Activated CD4-positive, alpha-beta T cell treated with anti-CD3 and anti-CD28 coated beads for 48 hours (primary cell): Measurements from ENCODE around the gene NTM.

Experiments used
- DNase-seq: peaks from one replicate; pipeline ENCODE4 v3.0.0-alpha.2; 2020

Gene NTM

DNA sequence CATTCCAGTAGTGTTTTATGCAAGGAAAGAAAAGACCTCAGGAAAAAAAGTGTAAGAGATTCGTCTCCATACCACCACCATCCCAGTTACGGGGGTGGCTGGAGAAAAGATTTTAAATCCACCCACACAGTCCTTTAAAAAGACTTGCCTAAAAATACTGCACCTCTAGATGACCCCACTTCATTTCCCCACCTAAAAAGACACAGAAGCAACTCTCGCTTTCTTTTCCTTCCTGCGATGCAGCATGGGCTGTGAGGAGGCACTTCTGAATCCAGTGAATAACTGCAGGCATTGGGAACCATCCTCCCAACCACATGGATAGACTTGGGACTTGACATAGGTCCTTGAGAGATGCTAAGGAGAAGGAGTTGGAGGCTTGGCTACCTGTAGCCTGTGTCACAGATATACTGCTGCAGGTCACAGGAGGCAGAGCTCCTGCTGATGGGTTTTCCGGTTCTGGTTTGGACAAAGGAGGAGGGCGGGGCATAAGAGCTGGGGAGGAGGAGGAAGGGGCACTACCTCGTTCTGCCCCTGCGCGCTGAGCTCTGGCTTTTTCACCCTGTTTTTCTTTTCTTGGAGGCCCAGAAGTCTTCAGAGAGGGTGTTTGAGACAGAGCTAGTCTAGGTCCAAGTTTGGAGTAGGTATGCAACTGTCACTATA is 285.9 kb downstream of the NTM start:
- no peak for DNase-seq

DNA sequence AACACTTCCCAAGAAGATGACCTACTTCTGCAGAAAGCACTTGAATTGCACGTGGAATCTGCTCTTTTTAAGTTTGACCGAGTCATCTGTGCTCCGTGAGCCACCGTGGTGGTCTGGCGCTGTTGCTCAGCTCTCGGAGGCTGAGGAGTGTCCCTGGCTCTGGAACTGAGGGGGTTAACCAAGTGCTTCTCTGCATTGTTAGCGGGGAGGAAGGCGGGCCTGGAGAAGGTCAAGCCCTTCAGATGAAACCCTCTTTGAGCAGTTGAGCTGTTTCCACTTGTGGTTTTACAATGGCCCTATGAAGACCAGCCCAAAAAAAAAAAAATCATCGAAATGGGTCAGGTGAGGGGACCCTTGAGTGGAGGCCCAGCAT is 286.4 kb downstream of the NTM start:
- no peak for DNase-seq

DNA sequence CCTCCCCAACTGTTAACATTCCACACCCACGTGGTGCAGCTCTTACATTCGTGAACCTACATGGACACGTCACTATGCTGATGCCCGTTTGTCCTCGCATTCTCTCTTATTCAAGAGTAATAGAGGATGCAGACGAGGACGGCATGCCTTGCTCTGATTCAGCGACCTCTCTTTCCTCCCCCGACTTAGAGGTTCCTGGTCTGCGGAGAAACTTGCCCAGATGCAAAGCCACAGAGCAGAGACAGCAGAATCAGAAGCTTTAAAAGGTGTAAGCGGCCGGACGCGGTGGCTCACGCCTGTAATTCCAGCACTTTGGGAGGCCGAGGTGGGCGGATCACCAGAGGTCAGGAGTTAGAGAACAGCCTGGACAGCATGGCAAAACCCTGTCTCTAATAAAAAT is 288.0 kb downstream of the NTM start:
- no peak for DNase-seq

DNA sequence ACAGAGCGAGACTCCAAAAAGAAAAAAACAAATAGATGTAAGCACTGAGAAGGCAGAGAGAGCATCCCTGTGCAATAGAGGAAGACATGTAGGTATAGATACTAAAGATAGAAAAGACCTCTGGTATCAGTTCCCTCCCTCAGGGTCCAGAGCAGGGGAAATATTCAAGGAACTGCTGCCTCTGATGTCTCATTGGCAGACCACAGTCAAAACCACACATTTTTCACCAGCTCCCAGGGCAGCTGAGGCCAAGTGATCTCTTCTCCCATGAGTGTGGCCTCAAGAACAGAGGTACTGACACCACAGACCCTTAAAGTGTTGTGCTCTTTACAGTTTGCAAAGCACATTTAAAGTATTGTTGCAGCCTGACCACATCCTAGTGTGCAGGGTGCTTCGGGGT is 288.5 kb downstream of the NTM start:
- DNase-seq: no peak

DNA sequence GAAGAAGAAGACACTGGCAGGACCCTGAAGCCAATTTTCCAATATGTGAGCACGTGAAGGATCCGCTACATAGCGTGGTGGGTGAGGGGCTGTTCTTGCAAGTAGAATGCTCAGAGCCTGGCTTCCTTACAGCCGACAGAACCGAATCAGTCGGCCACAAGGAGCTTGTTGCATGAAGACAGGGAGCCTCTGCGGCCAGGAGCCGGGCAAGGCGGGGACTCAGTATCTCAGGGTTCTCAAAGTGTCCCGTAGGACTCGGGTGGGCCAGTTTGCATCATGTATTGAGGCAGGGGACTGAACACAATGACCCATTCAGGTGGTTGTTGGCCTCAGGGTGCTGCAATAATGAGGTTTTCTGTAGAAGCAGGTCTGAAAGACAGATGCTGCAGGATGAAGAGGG is 289.5 kb downstream of the NTM start:
- no peak for DNase-seq

DNA sequence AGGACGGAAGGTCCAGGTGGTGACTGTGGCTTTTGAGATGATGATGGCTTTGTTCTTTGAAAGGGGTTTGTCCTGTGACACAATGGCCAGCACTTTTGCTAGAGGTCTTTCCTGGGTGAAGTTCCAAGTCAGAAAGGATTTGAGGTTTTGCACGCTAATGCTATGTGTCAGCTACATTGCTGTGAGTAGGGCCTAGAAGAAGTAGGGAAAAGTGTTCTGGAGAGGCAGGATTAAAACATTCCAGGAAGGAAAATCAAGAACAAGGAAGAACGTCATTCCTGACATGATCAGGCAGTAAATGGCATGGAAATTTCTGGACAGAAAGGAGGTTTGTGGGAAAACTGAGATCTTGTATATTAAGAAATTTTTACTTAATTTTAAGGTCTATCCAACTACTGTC is 290.7 kb downstream of the NTM start:
- no peak for DNase-seq

DNA sequence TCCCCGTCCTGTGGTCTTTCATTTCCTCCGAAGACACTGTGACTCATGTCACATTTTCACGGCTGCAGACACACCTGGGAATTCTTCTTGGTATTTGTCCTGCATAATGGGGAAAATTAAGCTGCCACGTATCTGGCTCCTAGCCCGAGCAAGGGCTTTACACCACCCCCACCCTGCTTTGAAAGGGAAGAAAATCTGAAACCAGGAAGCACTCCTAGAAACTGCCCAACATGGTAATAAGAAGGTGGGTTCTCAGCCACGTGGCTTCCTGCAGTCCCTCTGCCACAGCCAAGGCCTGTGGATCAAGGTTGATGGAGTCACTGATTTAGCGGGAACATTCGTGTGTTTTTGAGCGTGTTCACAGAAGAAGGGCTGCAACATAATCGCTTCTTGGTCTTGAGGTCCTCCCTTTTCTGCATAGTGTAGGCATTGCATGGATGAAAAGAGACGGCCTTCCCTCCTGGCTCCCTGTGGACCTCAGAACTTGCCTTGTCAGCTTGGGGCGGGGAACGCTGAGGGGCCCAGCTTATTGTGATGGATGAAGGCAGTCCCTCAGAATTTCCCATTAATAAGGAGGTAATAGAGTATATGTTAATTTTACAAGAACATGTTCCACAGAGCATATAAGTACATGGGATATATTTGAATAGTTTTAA is 292.0 kb downstream of the NTM start:
- no peak for DNase-seq

DNA sequence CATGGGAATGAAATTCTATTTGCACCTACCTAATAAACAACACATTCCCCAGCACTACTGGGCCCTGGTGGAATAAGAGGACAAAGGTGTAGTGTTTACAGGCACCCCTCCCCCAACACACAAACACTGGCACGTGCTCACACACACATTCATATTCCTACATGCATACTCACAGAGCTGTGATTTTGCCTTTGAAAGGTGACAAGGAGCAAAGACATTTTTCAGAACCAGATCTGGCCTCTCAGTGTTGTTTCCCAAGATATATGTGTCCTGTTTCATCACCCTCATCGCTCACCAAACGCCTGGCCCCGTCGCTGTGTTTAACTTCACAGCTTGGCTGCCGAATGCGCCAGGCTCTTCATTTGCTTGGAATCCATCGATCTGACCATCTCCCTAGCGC is 292.6 kb downstream of the NTM start:
- DNase-seq: no peak

DNA sequence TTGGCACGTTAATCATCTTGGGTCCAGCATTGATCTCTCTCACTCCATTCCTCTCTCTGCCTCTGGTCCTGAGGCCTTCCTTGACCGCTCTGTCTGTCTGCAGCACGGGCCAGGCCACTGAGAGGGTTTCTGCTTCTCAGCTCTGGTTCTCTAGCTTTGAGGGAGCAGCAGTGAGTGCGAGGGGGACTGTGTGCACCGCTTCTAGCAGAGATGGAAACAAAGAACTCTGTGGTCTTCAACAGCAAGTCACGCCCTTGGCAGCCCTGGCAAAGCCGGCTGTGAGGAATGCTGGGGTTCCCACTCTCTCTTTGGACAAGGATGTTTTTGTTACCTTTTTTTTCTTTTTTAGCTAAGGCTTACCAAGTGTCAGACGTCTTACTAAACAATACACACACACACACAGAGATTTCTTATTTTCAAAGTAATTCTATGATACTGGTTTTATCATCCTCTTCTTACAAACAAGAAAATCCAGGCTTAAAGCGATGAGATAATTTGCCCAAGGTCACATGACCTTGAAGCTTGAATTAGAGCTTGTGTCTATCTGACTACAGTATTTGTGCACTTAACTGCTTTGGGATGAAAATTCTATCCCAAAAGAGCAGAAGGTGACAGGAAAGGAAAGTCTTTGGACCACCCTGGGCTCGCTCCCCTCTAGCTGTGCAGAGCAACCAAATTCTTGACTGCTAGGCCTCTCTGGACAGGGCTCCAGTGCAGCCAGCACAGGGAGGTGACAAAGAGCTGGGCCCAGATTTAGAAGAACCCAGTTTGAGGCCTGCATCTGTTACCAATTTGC is 293.2 kb downstream of the NTM start:
- no peak for DNase-seq

DNA sequence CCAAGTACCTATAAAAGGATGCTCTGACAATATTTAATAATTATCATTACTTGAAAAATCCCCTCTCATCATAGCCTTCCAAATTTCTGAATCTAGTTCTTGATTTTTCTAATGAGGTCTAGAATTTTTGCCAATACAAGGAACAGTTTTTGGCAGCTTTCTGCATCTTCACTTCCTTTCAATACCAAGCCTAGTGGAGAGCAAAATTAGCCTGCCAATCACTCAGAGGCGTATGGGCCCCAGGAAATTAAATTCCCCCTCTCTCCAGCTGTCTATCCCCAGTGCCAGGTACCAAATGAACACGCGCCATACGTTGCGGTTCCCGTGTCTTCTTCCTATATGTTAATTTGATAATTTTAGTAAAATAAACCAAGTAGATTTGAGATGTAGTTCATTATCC is 293.9 kb downstream of the NTM start:
- DNase-seq: no peak

DNA sequence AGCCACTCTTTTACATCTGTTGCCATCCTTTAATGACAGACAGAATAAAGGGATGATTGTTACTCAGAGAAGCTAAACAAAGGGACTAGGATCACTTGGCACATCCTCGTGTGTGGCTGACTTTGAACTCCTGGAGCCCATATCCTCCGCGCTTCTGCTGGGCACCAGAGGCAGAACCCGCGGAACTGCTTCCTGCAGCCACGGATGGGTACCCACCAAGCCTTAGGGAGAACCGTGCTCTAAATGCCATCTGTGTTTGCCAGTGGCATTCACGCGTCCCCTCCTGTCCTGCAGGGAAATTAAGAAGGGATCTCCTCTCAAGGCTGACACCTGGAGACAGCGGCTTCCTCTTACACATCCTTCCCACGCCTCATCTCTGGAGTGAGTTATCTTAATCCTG is 294.4 kb downstream of the NTM start:
- no peak for DNase-seq

DNA sequence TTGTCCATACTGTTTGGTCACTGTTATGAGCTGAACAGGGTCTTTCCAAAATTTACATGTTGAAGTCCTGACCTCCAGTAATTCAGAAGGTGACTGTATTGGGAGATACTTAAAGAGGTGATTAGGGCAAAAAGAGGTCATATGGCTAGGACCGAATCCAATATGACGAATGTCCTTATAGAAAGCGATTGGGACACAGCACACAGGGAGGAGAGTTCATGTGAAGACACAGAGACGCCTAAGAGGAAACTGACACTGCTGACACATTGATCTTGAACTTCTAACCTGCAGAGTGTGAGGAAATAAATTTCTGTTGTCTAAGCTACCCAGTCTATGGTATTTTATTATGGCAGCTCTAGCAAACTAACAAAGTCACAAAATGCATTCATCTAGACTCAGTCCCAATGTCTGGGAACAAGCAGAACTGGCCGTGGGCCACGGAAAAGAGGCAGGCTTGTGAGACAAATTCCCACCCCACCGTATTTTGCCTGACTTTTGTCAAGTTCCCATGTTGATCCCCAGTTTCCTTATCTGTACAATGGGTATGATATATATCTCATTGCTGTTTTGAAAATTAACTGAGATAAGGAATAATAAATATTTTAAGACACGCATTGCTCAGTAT is 295.0 kb downstream of the NTM start:
- no peak for DNase-seq

DNA sequence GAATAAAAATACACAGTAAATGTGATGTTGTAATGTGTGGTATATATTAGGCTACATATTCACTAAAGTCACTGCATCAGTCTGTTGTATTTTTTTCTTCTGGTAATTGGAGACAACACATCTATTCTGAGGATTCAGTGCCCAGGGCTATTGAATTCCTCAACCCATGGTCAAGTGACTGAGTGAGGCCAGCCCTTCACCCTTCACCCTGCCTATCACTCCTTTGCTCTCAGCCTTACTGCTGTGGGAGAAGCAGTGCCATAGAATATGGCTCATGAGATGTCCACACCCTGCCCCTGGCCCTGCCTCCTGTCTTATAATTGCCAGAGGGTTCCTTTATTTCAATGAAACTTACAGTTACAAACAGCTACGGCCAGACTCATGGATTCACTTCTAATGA is 295.6 kb downstream of the NTM start:
- DNase-seq: no peak

DNA sequence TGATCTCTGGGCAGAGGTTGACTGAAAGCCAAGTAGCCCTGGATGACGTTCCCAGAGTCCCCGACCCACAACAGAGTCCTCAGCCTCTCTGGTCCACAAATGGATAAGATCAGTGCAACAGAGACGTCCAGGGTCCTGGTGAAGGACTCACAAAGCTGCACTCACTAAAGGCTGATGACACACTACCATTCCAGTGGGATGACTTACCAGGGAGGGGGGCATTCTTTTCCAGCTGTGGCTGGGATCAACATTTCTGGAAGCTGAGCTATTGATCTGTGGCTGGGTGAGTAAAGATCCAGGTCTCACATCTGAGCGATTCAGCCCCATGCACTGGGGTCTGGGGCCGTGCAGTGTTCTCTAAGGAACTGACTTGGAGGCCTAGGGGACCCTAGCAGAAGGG is 296.2 kb downstream of the NTM start:
- DNase-seq: no peak

DNA sequence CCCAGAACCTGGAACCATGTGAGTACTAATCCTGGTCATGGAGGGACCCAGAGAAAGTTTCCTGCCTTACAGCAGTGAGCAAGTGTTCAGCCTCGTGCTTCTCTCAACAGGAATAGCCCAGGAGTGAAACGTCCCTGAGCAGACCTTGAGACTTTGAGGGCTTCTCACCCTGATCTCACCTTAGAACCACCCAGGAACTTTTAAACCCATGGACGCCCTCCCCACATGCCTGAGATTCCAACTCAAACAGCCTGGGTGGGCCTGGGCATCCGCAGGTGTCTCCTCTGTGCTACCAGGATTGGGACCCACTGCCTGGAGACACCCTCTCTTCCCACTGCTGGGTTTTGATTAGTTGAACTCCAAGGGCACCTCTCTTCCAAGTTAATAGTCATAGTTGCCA is 297.2 kb downstream of the NTM start:
- no peak for DNase-seq

DNA sequence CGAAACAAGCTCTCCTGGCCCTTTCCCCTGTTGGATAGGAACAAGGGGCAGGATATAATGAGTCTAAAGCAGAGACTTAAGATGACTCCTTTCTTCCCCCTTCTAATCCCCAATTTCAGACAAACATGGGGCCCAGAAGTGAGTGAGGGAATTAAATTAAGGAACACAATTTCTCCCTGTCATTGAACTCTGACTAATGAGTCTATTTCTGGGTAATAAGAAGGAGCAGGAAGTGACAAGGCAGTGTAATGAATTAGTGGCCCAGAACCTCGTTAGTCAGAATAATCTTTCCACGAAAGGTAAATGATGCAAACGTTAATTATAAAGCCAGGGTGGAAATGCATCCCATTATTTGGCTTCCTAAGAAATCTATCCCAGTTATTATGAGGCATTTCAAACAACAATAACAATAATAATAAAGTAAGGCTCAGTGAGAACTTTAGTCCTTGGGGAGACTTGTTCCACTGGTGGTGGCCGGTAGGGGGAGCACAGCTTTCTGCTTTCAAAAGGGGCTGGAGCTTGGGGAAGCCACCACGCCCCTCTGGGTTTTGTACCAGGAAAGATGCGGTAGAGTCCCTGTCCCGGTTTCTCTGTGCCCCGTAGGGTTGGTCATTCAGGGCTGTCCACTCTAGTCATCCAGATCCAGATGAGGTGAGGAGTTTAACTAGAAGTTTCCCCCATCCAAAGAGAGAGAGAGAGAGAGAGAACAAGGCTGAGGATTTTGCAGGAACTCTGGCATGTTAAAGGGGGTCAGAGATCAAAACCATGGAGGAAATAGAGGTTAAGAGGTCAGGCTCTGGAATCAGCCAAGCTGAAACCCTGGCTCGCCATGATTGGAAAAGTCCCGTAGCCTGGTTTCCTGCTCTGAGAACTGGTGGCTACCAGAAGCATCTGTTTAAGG is 298.3 kb downstream of the NTM start:
- DNase-seq: peak; percentile 72

DNA sequence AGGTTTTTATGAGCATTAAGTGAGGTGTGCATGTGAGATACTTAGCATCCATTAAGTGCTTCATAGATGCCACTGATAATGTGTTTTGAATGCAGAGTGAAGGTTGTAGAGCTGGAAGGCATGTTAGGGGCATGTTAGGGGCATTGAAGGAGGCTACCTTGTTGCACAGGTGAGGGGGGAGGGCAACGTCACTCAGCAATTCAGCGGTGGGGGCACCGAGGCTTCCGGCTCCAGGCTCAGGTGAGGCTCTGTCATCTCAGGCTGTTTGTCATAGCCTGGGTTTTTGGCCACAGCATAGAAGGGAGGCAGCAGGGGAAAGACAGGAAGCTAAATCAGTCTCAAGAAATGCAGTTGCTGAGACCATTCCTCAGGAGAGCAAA is 299.0 kb downstream of the NTM start:
- no peak for DNase-seq

DNA sequence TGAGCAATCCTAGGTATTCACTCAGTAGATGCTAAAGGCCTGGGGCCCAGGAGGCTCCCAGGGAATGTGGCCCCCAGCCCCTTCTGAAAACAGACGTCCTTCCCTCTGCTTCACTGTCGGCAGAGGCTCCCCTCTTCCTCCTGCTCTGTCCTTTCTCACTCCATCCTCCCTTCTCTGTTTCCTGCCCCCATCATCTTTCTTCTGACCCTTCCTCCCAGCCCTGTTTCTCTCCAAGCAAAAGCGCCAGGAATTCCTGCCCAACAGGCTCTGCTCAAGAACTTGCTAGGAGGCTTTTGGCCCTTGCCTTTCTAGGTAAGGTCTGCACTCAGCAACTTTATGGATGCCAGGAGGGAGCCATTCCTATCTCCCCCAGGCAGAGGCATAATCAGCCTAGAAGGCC is 300.5 kb downstream of the NTM start:
- DNase-seq: no peak

DNA sequence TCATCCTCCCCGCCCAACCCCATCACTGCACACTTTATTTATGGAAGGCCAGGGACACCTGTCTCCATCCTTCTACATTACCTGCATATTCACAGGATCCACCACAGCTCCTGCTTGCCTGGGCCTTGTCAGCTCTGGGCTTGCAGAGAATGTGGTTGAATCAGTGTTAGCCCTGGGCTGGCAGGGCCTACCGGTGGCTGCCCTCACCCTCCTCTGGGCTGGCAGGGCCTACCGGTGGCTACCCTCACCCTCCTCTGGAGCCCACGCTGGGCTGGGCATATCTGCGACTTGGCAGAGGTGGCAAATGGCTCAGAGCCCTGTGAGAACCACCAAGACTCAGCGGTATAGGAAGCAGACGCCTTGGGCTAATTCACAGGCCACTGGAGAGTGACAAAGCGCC is 300.9 kb downstream of the NTM start:
- no peak for DNase-seq

DNA sequence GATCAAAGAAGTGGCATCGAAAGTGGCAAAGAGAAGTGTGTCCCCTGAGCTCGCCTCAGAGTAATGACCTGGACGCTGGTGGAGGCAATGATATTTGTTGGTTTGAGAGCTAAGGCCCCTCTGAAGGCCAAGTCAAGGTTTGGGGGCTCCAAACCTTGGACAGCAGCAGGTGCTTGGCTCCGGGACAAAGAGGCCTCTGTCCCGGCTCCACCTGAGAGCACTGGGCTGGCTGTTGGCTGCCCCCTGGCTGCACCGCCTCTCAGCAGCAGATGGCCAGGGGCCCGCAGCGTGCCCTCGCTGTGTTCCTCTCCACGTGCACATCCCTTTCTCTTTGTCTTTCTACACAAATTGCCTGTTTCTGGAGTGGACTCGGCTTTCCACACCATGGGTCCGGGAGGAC is 301.3 kb downstream of the NTM start:
- DNase-seq: no peak

DNA sequence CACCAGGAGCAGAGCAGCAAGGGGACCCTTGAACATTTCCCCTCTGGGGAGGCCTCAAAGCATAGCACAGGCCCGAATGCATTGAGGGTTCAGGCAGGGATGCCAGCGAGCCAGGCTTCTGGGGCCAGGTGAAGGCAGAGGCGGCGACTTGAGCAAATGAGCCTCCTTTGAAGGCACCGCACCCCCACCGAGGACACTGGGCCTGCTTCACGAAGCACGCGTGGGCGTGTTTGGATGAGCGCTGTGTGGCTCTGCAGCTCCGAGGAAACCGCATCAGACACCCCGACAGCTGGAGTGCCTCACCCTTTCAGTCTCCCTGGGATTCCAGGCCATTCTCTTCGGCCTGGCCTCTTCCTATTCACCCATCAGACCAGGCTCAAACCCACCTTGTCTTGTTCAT is 301.8 kb downstream of the NTM start:
- no peak for DNase-seq

DNA sequence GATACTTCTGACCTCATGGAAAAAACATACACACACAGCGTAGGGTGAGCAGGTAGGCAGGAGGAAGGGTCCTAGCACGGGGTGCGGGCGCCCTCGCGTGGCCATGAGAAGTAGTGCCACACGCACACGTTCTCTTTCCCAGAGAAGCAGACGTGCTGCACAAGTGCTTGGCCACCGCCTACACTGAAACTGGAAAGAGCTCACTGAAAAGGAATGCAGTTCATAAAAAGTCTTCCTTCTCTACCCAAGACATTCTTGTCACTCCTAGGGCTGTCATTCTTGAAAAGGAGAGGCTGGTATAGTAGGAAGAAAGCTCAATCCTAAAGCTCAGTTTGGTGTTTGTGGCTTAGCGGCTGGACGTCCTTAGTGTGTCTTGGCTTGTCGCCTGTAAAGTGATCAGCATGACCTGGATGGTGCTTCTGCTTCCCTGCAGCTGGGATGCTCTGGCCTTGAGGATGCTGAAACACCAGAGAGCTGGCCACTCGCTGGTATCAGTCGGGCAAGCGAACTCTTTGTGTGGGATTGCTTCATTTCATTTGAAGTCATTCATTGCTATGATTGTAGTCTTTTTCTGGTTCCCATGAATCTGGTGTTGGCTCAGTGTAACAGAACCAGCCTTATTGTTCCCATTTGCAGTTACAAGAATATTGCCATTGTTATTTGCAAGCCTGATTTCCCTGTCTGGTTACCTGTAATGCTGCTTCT is 303.8 kb downstream of the NTM start:
- peak; percentile 75 for DNase-seq
